NCI-H128 (cell line): Measurements from ENCODE around the gene SLC27A6.
"Not testable (repeated sequence)": the region's sequence is repeated elsewhere in the genome, so short reads cannot be mapped to it uniquely, and the experiment has no call there.

Source experiments
- DNase-seq: peaks from one replicate; lab custom pipeline; 2025; ENCODE audit not compliant: unreplicated experiment; lab: John Stamatoyannopoulos, UW

Gene SLC27A6

DNA sequence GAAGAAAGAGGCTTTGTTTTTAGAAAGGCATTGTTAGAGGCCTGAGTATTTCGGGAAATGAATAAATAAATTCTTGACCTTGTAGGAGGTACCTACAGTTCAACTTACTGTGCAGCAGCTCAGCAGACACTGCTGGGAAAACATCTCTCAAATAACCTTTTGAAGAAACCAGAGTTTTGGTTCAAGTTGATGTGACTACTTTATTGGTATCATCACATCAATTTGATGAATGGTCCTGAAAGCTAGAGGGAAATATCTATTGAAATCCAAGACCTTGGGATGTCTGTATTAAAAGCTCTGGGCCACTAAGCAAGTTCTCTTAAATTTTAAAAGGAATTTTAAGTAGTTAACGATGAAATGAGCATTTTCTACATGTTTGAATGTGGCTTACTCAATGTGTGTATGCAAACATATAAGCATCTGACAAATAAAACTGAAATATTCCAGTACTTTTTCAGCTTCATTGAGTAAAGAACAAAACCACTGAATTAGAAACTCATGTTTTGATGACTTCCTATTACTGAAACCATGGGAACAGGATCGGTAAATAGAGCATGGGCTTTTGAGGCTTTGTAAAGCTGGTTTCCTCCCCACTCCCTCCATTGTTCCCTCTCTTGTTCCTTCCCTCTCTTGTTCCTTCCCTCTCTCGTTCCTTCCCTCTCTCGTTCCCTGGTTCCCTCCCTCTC is 36.7 kb downstream of the SLC27A6 start:
- no peak for DNase-seq

DNA sequence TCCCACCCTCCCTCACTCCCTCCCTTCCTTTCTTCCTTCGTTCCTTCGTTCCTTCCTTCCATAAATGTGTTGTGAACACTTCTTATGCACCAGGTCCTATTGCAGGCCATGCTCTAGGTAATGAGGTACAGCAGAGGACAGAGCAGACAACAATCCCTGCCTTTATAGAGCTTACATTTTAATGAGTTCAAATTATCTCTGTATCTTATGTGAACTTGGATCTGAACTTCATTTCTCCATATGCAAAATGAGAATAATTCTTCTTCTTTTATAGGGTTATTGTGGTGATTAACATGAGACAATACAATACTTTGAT is 37.2 kb downstream of the SLC27A6 start:
- DNase-seq, result no peak

- DNase-seq, result no peak
Measured at GRCh38 chr5:129003232-129003631, 37.9 kb downstream of the SLC27A6 start.

GRCh38 chr5:129014185-129014584 is 48.9 kb downstream of the SLC27A6 start:
- no peak for DNase-seq

GRCh38 chr5:129018837-129019236 is 53.5 kb downstream of the SLC27A6 start:
- no peak for DNase-seq

DNA sequence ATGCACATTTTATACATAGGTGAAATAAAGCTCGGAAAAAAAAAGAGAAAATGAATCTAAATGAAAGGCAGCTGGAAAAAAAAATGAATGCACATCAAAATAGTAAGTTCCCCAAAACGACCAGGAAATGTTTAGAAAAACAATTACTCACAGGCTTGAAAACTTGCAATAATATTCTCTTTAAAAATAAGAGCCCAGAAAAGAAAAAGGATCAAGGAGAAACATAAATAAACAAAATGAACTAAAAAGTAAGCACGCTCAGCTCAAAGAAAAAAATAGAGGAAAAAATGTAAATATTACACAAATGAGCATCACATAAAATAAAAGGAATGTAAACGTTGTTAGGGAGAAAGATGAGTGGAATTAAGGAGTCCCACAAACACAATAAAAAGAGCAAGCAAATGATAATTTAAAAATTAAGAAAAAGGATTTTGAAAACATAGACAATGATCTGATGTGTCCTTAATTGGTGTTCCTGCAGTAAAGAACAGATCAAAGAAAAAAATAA is 54.2 kb downstream of the SLC27A6 start:
- DNase-seq, result no peak

DNA sequence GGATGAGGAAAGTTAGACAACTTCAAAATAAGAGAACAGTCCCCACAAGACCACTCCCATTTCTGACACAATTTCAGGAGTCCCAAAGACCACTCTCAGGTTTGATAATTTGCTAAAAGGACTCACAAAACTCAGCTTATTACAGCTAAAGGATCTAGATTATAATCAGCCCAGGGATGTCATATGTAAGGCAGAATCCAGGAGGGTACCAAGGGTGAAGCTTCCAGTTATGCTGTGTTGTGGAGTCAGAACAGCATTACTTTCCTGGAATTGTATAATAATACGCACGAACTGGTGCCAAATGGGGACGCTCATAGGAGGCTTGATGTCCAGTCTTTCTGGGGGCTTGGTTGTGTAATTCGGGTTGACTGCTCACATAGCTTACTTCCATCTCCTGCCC is 55.4 kb downstream of the SLC27A6 start:
- DNase-seq, result no peak

GRCh38 chr5:129021744-129022143 is 56.5 kb downstream of the SLC27A6 start:
- no peak for DNase-seq

DNA sequence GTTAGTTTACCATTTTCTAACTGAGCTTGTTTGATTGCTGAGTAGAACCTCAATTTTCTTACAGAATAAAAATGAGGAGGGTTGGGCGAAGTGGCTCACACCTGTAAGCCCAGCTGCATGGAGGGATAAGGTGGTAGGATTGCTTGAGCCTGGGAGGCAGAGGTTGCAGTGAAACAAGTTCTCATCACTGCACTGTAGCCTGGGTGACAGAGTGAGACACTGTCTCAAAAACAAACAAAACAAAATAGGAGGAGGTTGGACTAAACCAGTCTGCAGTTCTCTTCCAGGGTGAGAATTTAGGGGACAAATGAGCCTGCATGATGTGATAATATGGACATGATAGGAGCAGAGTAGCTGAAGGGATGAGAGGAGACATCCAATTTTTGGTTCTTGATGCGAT is 57.3 kb downstream of the SLC27A6 start:
- DNase-seq, result no peak

- DNase-seq, result no peak
Measured at GRCh38 chr5:129027260-129027659, 62.0 kb downstream of the SLC27A6 start.

GRCh38 chr5:129031886-129032683 is 66.8 kb downstream of the SLC27A6 start:
- no peak for DNase-seq

DNA sequence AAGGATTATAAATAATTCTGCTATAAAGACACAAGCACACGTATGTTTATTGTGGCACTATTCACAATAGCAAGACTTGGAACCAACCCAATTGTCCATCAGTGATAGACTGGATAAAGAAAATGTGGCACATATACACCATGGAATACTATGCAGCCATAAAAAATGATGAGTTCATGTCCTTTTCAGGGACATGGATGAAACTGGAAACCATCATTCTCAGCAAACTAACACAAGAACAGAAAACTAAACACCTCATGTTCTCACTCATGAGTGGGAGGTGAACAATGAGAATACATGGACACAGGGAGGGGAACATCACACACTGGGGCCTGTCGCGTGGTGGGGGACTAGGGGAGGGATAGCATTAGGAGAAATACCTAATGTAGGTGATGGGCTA is 71.0 kb downstream of the SLC27A6 start:
- DNase-seq, result not testable (repeated sequence)

- no peak for DNase-seq
Measured at GRCh38 chr5:129041196-129041881, 76.1 kb downstream of the SLC27A6 start.

DNA sequence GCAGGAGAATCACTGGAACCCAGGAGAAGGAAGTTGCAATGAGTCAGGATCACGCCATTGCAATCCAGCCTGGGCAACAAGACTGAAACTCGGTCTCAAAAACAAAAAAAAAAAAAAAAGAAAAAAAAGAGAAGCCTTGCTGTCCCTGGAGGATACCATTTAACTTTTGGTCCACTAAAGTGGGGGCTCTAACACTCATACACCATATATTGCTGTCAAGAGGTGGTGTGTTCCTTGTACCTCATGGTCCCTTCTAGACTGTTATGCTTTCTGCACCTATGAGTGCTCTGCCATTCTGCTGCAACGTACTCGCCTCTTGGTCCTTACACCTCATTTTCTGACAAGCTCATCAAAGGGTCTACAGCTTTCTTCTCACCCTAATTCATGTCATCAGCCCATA is 77.0 kb downstream of the SLC27A6 start:
- DNase-seq, result no peak

- no peak for DNase-seq
Measured at GRCh38 chr5:129043894-129044293, 78.6 kb downstream of the SLC27A6 start.

DNA sequence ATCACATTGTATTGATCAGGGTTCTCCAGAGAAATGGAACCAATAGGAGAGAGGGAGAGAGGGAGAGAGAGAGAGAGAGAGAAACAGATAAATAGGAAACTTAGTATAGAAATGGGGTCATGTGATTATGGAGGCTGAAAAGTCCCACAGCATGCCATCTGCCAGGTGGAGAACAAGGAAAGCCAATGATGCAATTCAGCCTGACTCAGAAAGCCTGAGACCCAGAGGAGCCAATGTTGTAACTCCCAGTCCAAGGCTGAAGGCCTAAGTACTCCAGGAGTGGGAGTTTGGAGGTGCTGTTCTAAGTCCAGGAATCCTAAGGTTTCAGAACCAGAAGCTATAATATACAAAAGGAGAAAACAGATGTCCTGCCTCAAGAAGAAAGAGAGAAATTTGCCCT is 80.9 kb downstream of the SLC27A6 start:
- DNase-seq, result no peak

- DNase-seq, result no peak
Measured at GRCh38 chr5:129048509-129048908, 83.2 kb downstream of the SLC27A6 start.

- DNase-seq, result no peak
Measured at GRCh38 chr5:129049126-129049799, 84.0 kb downstream of the SLC27A6 start.

DNA sequence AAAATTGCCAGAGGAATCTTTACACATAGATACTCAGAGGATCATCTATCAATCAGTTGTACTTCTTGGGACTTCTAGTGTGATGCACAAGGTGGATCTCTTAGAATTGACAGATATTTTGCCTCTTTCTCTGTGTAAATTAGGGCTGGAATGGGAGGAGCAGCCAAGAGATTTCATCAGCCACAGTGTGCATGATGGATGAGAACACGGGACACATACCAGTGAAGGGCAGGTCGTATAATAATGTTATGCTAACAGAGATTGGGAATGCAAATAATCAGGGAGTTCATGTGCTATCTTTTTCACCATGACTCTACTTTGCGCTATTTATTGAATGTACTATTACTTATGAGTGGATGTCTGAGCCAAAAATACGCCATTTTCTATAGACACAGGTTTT is 86.0 kb downstream of the SLC27A6 start:
- no peak for DNase-seq

DNA sequence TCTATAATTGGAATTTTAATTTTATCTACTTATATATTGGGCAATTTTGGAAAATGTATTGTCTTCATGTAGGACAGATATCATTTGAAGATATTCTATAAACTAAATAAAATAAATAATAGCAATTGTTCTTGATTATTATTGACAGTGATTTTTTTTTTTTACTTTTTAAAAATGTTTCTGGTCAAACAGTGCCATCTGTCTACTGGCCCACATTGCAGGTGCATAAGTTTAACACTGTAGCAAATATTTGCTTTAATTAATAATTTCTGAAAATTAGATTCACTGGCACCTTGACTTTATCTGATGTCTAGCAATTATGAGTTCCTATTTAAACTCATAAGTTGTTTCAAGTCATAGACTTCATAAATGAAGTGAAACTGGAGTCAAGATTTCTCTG is 88.2 kb downstream of the SLC27A6 start:
- no peak for DNase-seq

DNA sequence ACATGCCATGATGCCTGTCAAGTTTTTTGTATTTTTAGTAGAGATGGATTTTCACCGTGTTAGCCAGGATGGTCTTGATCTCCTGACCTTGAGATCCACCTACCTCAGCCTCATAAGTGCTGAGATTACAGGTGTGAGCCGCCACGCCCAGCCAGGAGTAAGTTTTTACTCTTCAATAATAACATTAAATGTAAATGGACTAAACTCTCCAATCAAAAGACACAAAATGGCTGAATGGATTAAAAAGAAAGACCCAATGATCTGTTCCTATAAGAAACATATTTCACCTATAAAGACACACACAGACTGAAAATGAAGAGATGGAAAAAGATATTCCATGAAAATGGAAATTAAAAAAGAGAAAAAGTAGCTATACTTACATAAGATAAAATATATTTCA is 92.0 kb downstream of the SLC27A6 start:
- no peak for DNase-seq
